ENCODE data around the gene EPS8L1.
"Not testable (repeated sequence)": the region's sequence is repeated elsewhere in the genome, so short reads cannot be mapped to it uniquely, and the experiment has no call there.

The EPS8L1 gene

GRCh38 chr19:55096061-55096701, 20.5 kb downstream of the EPS8L1 start:
- DNase-seq: no peak

GRCh38 chr19:55097864-55098715, 22.4 kb downstream of the EPS8L1 start:
- no peak for DNase-seq

- DNase-seq: no peak
These were observed 23.3 kb downstream of the EPS8L1 start for GRCh38 chr19:55098716-55099556.

- DNase-seq: no peak
These were observed 24.2 kb downstream of the EPS8L1 start for GRCh38 chr19:55099557-55100506.

GRCh38 chr19:55101261-55101660, 25.6 kb downstream of the EPS8L1 start:
- DNase-seq: no peak

- DNase-seq: no peak
These were observed 27.5 kb downstream of the EPS8L1 start for GRCh38 chr19:55103190-55103589.

- no peak for DNase-seq
These were observed 29.6 kb downstream of the EPS8L1 start for GRCh38 chr19:55105237-55105636.

GRCh38 chr19:55106591-55106990, 30.9 kb downstream of the EPS8L1 start:
- DNase-seq: no peak

- not testable (repeated sequence) for DNase-seq
These were observed 31.6 kb downstream of the EPS8L1 start for GRCh38 chr19:55107252-55107651.

GRCh38 chr19:55109527-55110291, 34.0 kb downstream of the EPS8L1 start:
- no peak for DNase-seq

GRCh38 chr19:55111238-55111831, 35.7 kb downstream of the EPS8L1 start:
- no peak for DNase-seq

GRCh38 chr19:55112246-55112776, 36.6 kb downstream of the EPS8L1 start:
- no peak for DNase-seq

- no peak for DNase-seq
These were observed 37.3 kb downstream of the EPS8L1 start for GRCh38 chr19:55112777-55113569.

- no peak for DNase-seq
These were observed 37.9 kb downstream of the EPS8L1 start for GRCh38 chr19:55113570-55114039.

- DNase-seq: no peak
These were observed 39.0 kb downstream of the EPS8L1 start for GRCh38 chr19:55114566-55115145.

- no peak for DNase-seq
These were observed 39.9 kb downstream of the EPS8L1 start for GRCh38 chr19:55115446-55116065.

GRCh38 chr19:55116232-55116858, 40.7 kb downstream of the EPS8L1 start:
- DNase-seq: peak; percentile 41

Measured in NCI-H748 treated with DMSO at 0.1 percent for 48 hours (cell line).